Pons (tissue), 1 donor: ENCODE data around the gene LKAAEAR1.

Source experiments
- DNase-seq: peaks from one replicate; pipeline ENCODE4 v3.0.0-alpha.2; 2016; ENCODE audit warnings: low spot score

The LKAAEAR1 gene

GRCh38 chr20:64110411-64111068, 26.3 kb upstream of the LKAAEAR1 start:
- DNase-seq, result no peak

GRCh38 chr20:64109831-64110391, 25.7 kb upstream of the LKAAEAR1 start:
- peak; percentile 20 for DNase-seq

DNA sequence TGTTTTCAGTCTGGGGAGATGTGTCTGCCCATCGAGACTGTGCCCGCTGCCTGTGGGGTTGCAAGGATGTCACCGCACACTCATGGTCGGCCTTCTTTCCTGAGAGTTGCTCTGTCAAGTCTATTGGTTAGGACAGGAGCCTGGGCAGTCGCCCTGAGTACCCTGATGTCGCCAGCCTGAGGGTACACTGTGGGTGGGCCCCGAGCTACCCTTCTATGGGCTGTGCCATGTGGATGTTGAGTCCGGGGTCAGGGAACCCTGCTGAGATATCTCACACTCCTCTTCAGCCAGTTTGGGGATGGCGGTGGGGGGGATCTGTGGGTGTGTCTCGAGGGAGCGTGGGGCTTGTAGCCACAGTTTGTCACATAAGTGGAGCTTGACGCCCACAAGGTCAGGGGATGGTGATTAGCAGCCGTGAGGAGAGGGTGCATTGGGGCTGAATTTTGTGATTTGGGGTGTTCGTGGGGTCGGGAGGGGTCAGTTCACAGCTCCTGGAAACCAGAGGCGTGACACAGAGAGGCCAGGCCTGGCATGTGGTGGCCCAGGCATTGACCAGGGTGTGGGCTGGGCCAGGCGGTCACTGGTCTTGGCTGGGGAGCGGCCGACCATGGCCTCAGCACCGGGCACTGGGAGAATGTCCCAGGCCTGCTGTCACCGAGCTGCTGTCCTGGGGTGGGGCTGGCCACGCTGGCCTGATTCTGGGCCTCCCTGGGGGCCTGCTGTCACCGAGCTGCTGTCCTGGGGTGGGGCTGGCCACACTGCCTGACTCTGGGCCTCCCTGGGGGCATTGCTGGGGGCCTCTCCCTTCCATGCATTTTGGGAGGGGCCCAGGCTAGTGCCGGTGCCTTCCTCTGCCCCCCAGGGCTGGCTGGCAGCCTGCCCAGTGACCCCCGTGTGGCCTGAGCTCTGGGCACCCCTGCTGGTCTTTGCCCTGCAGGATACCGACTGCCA, 24.8 kb upstream of the LKAAEAR1 start:
- DNase-seq, result no peak

DNA sequence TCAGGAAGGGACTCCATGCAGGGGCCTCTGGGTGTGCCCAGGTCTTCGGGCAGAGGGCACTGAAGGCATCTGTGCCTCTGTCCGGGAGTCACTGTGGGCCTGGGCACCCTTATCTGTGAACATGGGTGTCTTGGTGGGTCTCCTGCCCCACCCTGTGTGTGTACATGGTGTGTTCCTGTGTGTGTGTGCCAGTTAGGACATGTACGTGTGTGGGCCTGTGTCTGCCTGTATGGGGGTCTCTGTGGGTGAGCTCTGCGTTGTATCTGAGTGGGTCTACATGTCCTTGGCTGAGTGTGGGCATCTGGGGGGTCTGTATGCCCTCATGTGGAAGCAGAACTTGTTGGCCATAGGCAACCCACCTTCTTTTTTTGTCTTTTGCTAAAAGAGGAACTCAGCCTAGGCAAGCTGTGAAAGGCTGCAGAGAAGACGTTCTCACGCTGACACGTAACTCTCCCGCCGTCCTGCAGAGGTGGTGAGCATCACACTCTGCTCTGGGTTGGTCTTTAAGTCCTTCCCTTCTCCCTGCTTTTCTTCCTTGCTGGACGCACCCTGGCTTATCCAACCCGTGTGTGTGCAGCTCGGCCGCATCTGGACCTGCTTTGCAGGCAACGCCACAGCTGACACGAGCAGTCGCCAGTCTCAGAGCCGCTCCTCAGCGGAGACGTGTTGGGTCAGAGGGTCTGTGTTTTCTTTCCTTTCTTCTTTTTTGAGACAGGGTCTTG, 23.7 kb upstream of the LKAAEAR1 start:
- no peak for DNase-seq

- DNase-seq, result no peak
These were observed 23.0 kb upstream of the LKAAEAR1 start, which contains the start of gene NPBWR2 for GRCh38 chr20:64106981-64107735. TSS of gene NPBWR2 (minus strand) at chr20:64107565. CDS start at chr20:64106831, 734 bp downstream.

DNA sequence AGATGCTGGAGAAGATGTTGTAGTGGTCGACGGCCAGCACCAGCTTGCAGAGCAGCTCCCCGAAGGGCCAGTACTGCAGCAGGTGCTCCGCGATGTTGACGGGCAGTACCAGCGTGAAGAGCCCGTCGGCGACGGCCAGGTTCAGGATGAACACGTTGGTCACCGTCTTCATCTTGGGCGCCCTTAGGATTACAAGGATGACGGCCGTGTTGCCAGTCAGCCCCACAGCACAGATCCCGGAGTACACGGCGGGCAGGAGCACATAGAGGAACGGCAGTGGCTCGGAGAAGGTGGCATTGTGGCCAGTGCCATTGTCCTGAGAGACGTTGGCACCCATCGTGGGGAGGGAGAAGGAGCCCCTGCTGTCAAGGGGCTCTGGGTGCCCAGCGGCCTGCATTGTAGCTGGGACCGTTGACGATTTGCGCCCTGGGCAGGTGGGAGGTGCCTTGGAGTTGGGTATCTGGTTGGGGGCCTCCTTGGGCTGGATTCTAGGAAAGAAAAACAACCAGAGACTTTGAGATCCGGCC, 22.3 kb upstream of the LKAAEAR1 start:
- no peak for DNase-seq

DNA sequence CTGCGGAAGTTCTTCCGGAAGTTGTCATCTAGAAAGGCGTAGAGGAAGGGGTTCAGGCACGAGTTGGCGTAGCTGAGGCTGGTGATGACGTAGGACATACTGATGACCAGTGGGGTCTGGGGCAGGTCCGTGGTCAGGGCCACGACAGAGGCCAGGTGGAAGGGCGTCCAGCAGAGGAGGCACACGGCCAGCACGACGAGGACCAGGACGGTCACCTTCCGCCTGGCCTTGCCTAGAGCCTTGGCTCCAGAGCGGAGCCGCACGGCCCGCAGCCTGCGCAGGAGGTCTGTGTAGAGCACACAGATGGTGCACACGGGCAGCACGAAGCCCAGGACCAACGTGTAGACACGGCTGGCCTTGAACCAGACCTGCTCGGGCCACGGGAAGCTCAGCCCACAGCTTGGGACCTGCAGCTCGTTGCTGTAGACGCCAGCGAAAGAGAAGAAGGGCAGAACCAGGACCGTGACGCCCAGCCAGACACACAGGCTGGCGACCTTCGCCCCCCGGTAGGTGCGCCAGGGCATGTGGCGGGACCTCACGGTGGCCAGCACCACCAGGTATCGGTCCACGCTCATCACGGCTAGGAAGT, 21.7 kb upstream of the LKAAEAR1 start:
- no peak for DNase-seq

DNA sequence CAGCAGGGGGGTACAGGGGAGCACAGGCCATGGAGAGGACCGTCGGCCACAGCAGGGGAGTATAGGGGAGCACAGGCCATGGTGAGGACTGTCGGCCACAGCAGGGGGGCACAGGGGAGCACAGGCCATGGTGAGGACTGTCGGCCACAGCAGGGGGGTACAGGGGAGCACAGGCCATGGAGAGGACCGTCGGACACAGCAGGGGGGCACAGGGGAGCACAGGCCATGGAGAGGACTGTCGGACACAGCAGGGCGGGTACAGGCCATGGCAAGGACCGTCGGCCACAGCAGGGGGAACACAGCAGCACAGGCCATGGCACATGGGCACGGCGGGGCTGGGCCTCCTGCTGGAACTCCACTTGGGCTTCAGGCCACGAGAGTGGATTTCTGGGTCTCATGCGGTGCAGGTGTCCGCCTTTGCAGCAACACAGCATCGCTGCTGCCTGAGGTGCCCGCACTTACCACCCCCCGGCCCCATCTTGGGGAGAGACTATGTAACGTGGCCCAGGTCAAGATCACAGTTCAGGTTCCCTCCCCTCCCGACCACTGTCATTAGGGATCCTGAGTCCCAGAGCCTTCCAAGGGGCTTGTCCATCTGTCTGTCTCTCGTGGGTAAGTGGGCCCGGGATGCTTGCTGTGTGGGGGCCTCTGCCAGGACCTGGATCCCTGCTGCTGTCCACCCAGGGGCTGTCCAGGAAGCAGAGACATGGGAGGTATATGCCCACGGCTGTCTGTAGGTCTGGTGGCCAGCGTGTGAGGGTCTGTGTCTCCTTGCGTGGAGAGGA, 20.7 kb upstream of the LKAAEAR1 start:
- no peak for DNase-seq

DNA sequence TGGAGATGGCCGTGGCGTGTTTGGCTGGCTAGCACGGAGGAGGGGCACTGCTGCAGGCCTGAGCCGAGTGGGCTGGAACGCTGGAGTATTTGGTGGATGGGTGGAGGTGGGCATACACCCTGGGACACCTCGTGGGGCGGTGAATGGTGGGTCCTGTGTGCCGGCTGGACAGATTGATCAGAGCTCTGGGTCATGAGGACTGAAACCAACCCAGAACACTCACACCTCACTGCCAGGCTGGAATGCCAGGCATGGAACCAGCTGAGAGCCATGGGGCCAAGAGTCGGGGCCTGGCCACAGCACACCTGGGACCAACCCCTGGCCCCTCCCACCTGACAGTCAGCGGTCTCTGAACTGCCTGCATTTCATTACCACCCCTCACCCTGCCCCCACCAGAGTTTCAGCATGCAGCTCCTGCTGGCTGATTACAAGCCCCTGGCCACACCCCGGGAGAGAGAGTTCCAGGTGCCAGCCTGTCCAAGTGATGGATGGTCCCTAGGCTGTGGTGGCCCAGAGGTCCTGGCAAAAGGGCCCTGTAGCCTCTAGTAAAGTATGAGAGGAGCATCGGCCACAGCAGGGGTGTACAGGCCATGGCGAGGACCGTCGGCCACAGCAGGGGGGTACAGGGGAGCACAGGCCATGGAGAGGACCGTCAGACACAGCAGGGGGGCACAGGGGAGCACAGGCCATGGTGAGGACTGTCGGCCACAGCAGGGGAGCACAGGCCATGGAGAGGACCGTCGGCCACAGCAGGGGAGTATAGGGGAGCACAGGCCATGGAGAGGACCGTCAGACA, 19.9 kb upstream of the LKAAEAR1 start:
- no peak for DNase-seq

GRCh38 chr20:64102647-64103354, 18.6 kb upstream of the LKAAEAR1 start:
- no peak for DNase-seq

GRCh38 chr20:64101731-64102621, 17.8 kb upstream of the LKAAEAR1 start:
- no peak for DNase-seq

GRCh38 chr20:64100946-64101688, 16.9 kb upstream of the LKAAEAR1 start:
- DNase-seq, result no peak

DNA sequence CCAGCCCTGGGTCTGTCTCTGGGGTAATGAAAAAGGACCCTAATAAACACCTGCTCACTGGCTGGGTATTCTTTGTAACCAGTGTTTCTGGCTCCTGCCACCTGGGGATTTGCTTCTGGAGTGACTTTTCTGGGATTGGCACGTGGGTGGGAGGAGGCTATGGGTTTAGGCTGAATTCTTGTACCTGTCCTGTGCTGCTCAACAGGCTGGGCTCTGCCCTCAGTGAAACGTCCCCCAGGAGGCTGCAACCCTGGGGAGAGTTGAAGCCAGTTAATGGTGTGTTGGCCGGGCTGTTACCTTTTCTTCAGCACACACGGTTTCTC, 16.3 kb upstream of the LKAAEAR1 start:
- DNase-seq, result no peak

DNA sequence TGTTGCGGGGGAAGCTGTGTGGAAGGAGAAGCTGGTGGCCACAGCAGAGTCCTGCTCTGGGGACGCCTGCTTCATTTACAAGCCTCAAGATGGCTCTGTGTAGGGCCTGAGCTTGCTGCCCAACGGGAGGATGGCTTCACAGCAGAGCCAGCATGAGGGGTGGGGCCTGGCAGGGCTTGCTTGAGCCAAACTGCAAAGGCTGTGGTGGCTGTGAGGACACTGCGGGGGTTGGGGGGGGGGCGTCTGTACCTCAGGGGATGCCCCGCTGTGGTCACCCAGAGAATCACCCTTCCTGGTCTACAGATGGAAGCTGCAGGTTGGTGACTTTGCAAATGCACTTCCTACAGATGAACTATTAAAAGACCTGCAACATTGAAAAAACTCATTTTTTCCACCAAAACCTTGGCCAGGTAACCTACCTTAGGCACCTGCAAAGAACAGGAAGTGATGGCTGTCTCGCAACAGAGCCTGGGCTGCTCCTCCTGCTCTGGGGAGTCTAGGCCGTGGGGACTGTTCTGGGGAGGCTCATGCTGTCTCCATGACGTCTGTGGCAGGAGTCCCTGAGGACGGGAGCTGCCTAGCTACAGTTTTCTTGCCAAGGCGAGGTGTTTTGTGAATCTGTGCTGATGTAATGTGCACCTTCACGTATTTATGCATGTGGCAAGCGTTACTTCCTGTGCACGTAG, 15.8 kb upstream of the LKAAEAR1 start:
- no peak for DNase-seq

GRCh38 chr20:64099086-64099786, 15.0 kb upstream of the LKAAEAR1 start:
- no peak for DNase-seq
